ENCODE measurements around the gene PTPRG. TPM values are rescaled to one million over a fixed set of nuclear protein-coding genes. Genes with fewer than 3 reads are reported as not detected.
"Not testable (repeated sequence)": the region's sequence is repeated elsewhere in the genome, so short reads cannot be mapped to it uniquely, and the experiment has no call there.

The PTPRG gene
- total and polyA plus RNA-seq, 2 experiments from 2014 or later = 24.4 to 131 TPM

GRCh38 chr3:62038798-62039197 lies 477.4 kb downstream of the PTPRG start:
- not testable (repeated sequence) for H3K27ac Mint-ChIP-seq; H4K20me1 ChIP-seq (replicated peaks; ENCODE audit: insufficient read depth); H2AFZ ChIP-seq; H3K4me3 ChIP-seq; H3K27me3 Mint-ChIP-seq (ENCODE audit: insufficient read depth, low read depth, poor library complexity); H3K4me2 ChIP-seq; H3K9me3 Mint-ChIP-seq; H3K4me1 ChIP-seq (ENCODE audit: insufficient read depth); H3K9me2 ChIP-seq (ENCODE audit: insufficient read depth); H3K36me3 ChIP-seq (ENCODE audit: insufficient read depth); H3K4me3 Mint-ChIP-seq; DNase-seq (ENCODE audit: low spot score); H3F3A ChIP-seq (replicated peaks; ENCODE audit: low read depth); H3K27me3 ChIP-seq (ENCODE audit: insufficient read depth); ATAC-seq; H3K36me3 Mint-ChIP-seq (ENCODE audit: low read depth)
- H3K27ac ChIP-seq (ENCODE audit: low read depth) = peak overlapping the region; percentile 65
- H3K4me1 Mint-ChIP-seq = peaks cover 35% of the 10 kb centered on the region
- peaks cover 20% of the 10 kb centered on the region for H3K79me2 ChIP-seq (replicated peaks; ENCODE audit: insufficient read depth)

DNA sequence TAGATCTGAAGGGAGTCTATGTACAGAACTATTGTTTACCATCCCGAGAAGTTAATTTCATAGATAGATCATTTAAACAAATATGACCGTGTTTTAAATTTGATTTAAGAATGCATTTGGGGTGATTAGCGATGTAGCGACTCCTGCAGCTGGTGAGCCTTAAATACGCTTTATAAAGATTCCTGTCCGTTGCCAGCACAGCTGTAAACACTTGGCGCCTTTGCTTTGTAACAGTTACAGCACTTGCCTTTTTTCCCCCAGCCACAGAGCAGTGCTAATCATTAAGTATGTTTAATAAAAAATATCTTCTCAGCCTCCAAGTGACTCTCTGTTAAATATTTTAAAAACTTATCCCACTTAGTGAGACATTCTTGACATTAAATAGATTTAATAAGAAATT lies 478.2 kb downstream of the PTPRG start:
- no peak for TF ChIP-seq CREB1 (CRISPR knock-in tag; IDR thresholded peaks at IDR 0.05; ENCODE audit: low read depth)
- TF ChIP-seq CTCF (conservative IDR thresholded peaks at IDR 0.05; ENCODE audit: low read depth in 2 of 2) = peak in 1 of 2 experiments; percentile 18; a peak in 2 of 4 replicates

GRCh38 chr3:62041681-62042080 lies 480.3 kb downstream of the PTPRG start:
- Mint-ChIP-seq H3K27me3 (ENCODE audit: insufficient read depth, low read depth, poor library complexity) (peaks cover 3% of the 10 kb centered on the region), H3K4me3 (no peak overlapping the region), H3K9me3 (no peaks in the 10 kb centered on the region), H3K36me3 (ENCODE audit: low read depth) (no peaks in the 10 kb centered on the region), H3K27ac (no peak overlapping the region), H3K4me1 (peaks cover 58% of the 10 kb centered on the region)
- H3K36me3 ChIP-seq (ENCODE audit: insufficient read depth) = no peaks in the 10 kb centered on the region
- no peak overlapping the region for H3K4me3 ChIP-seq
- H3K27me3 ChIP-seq (ENCODE audit: insufficient read depth) = no peaks in the 10 kb centered on the region
- no peak overlapping the region for H3K27ac ChIP-seq (ENCODE audit: low read depth)
- DNase-seq (ENCODE audit: low spot score) (no peak), ATAC-seq (no peak)
- H4K20me1 ChIP-seq (replicated peaks; ENCODE audit: insufficient read depth) = no peaks in the 10 kb centered on the region
- H3F3A ChIP-seq (replicated peaks; ENCODE audit: low read depth) = no peaks in the 10 kb centered on the region
- H2AFZ ChIP-seq = no peak overlapping the region
- H3K79me2 ChIP-seq (replicated peaks; ENCODE audit: insufficient read depth) = peaks cover 23% of the 10 kb centered on the region
- no peaks in the 10 kb centered on the region for H3K9me2 ChIP-seq (ENCODE audit: insufficient read depth)
- H3K4me1 ChIP-seq (ENCODE audit: insufficient read depth) = peaks cover 31% of the 10 kb centered on the region
- no peak overlapping the region for H3K4me2 ChIP-seq
- TF ChIP-seq NANOG (IDR thresholded peaks at IDR 0.05; ENCODE audit: borderline replicate concordance) (no peak), ZNF331 (CRISPR knock-in tag; IDR thresholded peaks at IDR 0.05; ENCODE audit: low read depth) (no peak), EZH2phosphoT487 (IDR thresholded peaks at IDR 0.05; ENCODE audit: unreplicated experiment) (no peak), POLR2AphosphoS5 (IDR thresholded peaks at IDR 0.05; ENCODE audit: low read depth) (no peak), CTCF (conservative IDR thresholded peaks at IDR 0.05; ENCODE audit: low read depth in 2 of 2) (no peak), EZH2 (IDR thresholded peaks at IDR 0.05; ENCODE audit: low read depth, unreplicated experiment) (no peak), STAT1 (IDR thresholded peaks at IDR 0.05; ENCODE audit: unreplicated experiment) (no peak), JUNB (IDR thresholded peaks at IDR 0.05; ENCODE audit: unreplicated experiment) (no peak)
- TF ChIP-seq, protein P1, sequence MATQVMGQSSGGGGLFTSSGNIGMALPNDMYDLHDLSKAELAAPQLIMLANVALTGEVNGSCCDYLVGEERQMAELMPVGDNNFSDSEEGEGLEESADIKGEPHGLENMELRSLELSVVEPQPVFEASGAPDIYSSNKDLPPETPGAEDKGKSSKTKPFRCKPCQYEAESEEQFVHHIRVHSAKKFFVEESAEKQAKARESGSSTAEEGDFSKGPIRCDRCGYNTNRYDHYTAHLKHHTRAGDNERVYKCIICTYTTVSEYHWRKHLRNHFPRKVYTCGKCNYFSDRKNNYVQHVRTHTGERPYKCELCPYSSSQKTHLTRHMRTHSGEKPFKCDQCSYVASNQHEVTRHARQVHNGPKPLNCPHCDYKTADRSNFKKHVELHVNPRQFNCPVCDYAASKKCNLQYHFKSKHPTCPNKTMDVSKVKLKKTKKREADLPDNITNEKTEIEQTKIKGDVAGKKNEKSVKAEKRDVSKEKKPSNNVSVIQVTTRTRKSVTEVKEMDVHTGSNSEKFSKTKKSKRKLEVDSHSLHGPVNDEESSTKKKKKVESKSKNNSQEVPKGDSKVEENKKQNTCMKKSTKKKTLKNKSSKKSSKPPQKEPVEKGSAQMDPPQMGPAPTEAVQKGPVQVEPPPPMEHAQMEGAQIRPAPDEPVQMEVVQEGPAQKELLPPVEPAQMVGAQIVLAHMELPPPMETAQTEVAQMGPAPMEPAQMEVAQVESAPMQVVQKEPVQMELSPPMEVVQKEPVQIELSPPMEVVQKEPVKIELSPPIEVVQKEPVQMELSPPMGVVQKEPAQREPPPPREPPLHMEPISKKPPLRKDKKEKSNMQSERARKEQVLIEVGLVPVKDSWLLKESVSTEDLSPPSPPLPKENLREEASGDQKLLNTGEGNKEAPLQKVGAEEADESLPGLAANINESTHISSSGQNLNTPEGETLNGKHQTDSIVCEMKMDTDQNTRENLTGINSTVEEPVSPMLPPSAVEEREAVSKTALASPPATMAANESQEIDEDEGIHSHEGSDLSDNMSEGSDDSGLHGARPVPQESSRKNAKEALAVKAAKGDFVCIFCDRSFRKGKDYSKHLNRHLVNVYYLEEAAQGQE (IDR thresholded peaks at IDR 0.05; ENCODE audit: unreplicated experiment) = no peak

More for the DNA sequence above, 478.2 kb downstream of the PTPRG start:
- Mint-ChIP-seq H3K36me3 (ENCODE audit: low read depth) (no peaks in the 10 kb centered on the region), H3K9me3 (no peaks in the 10 kb centered on the region), H3K4me1 (peaks cover 37% of the 10 kb centered on the region), H3K4me3 (no peak overlapping the region), H3K27me3 (ENCODE audit: insufficient read depth, low read depth, poor library complexity) (peaks cover 3% of the 10 kb centered on the region), H3K27ac (no peak overlapping the region)
- Histone ChIP-seq H3K27ac (ENCODE audit: low read depth) (no peak overlapping the region), H3K4me3 (no peak overlapping the region), H3K4me1 (ENCODE audit: insufficient read depth) (peaks cover 16% of the 10 kb centered on the region), H3K9me2 (ENCODE audit: insufficient read depth) (no peaks in the 10 kb centered on the region), H3K4me2 (no peak overlapping the region), H3K79me2 (replicated peaks; ENCODE audit: insufficient read depth) (peaks cover 20% of the 10 kb centered on the region), H2AFZ (no peak overlapping the region), H3F3A (replicated peaks; ENCODE audit: low read depth) (no peaks in the 10 kb centered on the region), H3K36me3 (ENCODE audit: insufficient read depth) (no peaks in the 10 kb centered on the region), H4K20me1 (replicated peaks; ENCODE audit: insufficient read depth) (no peaks in the 10 kb centered on the region), H3K27me3 (ENCODE audit: insufficient read depth) (no peaks in the 10 kb centered on the region)
- DNase-seq (ENCODE audit: low spot score) (no peak), ATAC-seq (no peak)

All from GM23338 (cell line).